ENCODE measurements around the gene KCNN2. TPM values are rescaled to one million over a fixed set of nuclear protein-coding genes. Genes with fewer than 3 reads are reported as not detected.

Gene KCNN2
- polyA plus RNA-seq, 4 donors = 0.18 to 0.19 TPM; not detected in 2

GRCh38 chr5:114393159-114393558, 31.3 kb downstream of the KCNN2 start:
- H3K27ac ChIP-seq (ENCODE audit: low read depth in 1 of 3, low read length in 2 of 3) = no peak overlapping the region
- FAIRE-seq = no peak
- H3K4me1 ChIP-seq (ENCODE audit: control insufficient read depth in 3 of 3, insufficient read depth in 2 of 3, low read depth in 1 of 3, low read length in 2 of 3) = no peaks in the 10 kb centered on the region
- 19 to 50% (median 29%) methylated on average over 1 of the region's 1 CpG for WGBS, 3 donors
- H3K27me3 ChIP-seq (ENCODE audit: control insufficient read depth in 3 of 3, insufficient read depth in 3 of 3, low read length in 3 of 3) = no peaks in the 10 kb centered on the region
- no peak for DNase-seq
- no peak overlapping the region for H3K4me3 ChIP-seq (ENCODE audit: low read depth in 1 of 3, low read length in 3 of 3)
- no peaks in the 10 kb centered on the region for H3K36me3 ChIP-seq (ENCODE audit: control insufficient read depth in 3 of 3, insufficient read depth in 2 of 3, low read depth in 1 of 3, low read length in 3 of 3)
- H3K9me3 ChIP-seq (ENCODE audit: control insufficient read depth in 2 of 2, insufficient read depth in 1 of 2, low read depth in 1 of 2, low read length in 1 of 2) = no peaks in the 10 kb centered on the region

GRCh38 chr5:114402206-114402605, 40.3 kb downstream of the KCNN2 start:
- H3K4me3 ChIP-seq (ENCODE audit: low read depth in 1 of 3, low read length in 3 of 3) = no peak overlapping the region
- H3K27me3 ChIP-seq (ENCODE audit: control insufficient read depth in 3 of 3, insufficient read depth in 3 of 3, low read length in 3 of 3) = no peaks in the 10 kb centered on the region
- FAIRE-seq = no peak
- no peaks in the 10 kb centered on the region for H3K4me1 ChIP-seq (ENCODE audit: control insufficient read depth in 3 of 3, insufficient read depth in 2 of 3, low read depth in 1 of 3, low read length in 2 of 3)
- no peaks in the 10 kb centered on the region for H3K36me3 ChIP-seq (ENCODE audit: control insufficient read depth in 3 of 3, insufficient read depth in 2 of 3, low read depth in 1 of 3, low read length in 3 of 3)
- H3K27ac ChIP-seq (ENCODE audit: low read depth in 1 of 3, low read length in 2 of 3) = no peak overlapping the region
- DNase-seq = no peak
- no peaks in the 10 kb centered on the region for H3K9me3 ChIP-seq (ENCODE audit: control insufficient read depth in 2 of 2, insufficient read depth in 1 of 2, low read depth in 1 of 2, low read length in 1 of 2)
- 47 to 61% (median 50%) methylated on average over 1 of the region's 1 CpG for WGBS, 3 donors

DNA sequence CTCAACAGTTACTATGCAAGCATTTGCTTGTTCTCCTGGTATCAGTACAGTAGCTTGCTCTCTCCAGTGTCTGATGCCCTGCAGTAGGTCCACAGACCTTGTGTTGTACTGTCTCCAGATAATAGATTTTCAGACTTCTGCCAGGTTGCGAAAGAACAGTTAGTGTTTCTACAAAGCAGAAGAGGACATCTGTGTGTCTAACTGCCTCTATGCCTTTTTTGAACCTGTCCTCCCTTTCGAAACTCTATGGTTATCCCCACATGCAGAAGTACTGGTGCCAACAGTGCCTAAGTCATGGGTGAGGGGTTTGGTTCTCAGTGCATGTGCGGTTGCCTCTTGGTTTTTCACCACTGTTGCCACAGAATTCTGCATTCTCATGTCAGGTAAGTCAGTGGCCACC, 45.9 kb downstream of the KCNN2 start:
- Histone ChIP-seq H3K4me3 (ENCODE audit: low read depth in 1 of 3, low read length in 3 of 3) (no peak overlapping the region), H3K9me3 (ENCODE audit: control insufficient read depth in 2 of 2, insufficient read depth in 1 of 2, low read depth in 1 of 2, low read length in 1 of 2) (no peaks in the 10 kb centered on the region), H3K27me3 (ENCODE audit: control insufficient read depth in 3 of 3, insufficient read depth in 3 of 3, low read length in 3 of 3) (no peaks in the 10 kb centered on the region), H3K4me1 (ENCODE audit: control insufficient read depth in 3 of 3, insufficient read depth in 2 of 3, low read depth in 1 of 3, low read length in 2 of 3) (no peaks in the 10 kb centered on the region), H3K36me3 (ENCODE audit: control insufficient read depth in 3 of 3, insufficient read depth in 2 of 3, low read depth in 1 of 3, low read length in 3 of 3) (no peaks in the 10 kb centered on the region), H3K27ac (ENCODE audit: low read depth in 1 of 3, low read length in 2 of 3) (no peak overlapping the region)
- WGBS, 3 donors = 69 to 91% (median 87%) methylated on average over 3 of the region's 3 CpGs
- DNase-seq (no peak), FAIRE-seq (no peak)

GRCh38 chr5:114408847-114409246, 47.0 kb downstream of the KCNN2 start:
- Histone ChIP-seq H3K36me3 (ENCODE audit: control insufficient read depth in 3 of 3, insufficient read depth in 2 of 3, low read depth in 1 of 3, low read length in 3 of 3) (no peaks in the 10 kb centered on the region), H3K27me3 (ENCODE audit: control insufficient read depth in 3 of 3, insufficient read depth in 3 of 3, low read length in 3 of 3) (no peaks in the 10 kb centered on the region), H3K4me3 (ENCODE audit: low read depth in 1 of 3, low read length in 3 of 3) (no peak overlapping the region), H3K27ac (ENCODE audit: low read depth in 1 of 3, low read length in 2 of 3) (no peak overlapping the region), H3K9me3 (ENCODE audit: control insufficient read depth in 2 of 2, insufficient read depth in 1 of 2, low read depth in 1 of 2, low read length in 1 of 2) (no peaks in the 10 kb centered on the region), H3K4me1 (ENCODE audit: control insufficient read depth in 3 of 3, insufficient read depth in 2 of 3, low read depth in 1 of 3, low read length in 2 of 3) (no peaks in the 10 kb centered on the region)
- WGBS, 3 donors = 81 to 89% (median 81%) methylated on average over 3 of the region's 3 CpGs
- DNase-seq (no peak), FAIRE-seq (no peak)

GRCh38 chr5:114411380-114411931, 49.6 kb downstream of the KCNN2 start:
- Histone ChIP-seq H3K4me3 (ENCODE audit: low read depth in 1 of 3, low read length in 3 of 3) (no peak overlapping the region), H3K4me1 (ENCODE audit: control insufficient read depth in 3 of 3, insufficient read depth in 2 of 3, low read depth in 1 of 3, low read length in 2 of 3) (no peaks in the 10 kb centered on the region), H3K9me3 (ENCODE audit: control insufficient read depth in 2 of 2, insufficient read depth in 1 of 2, low read depth in 1 of 2, low read length in 1 of 2) (no peaks in the 10 kb centered on the region), H3K36me3 (ENCODE audit: control insufficient read depth in 3 of 3, insufficient read depth in 2 of 3, low read depth in 1 of 3, low read length in 3 of 3) (no peaks in the 10 kb centered on the region), H3K27me3 (ENCODE audit: control insufficient read depth in 3 of 3, insufficient read depth in 3 of 3, low read length in 3 of 3) (no peaks in the 10 kb centered on the region), H3K27ac (ENCODE audit: low read depth in 1 of 3, low read length in 2 of 3) (no peak overlapping the region)
- FAIRE-seq (no peak), DNase-seq (peak in 1 of 2 donors; percentile 2)
- 43 to 77% (median 56%) methylated on average over 2 to 3 of the region's 3 CpGs for WGBS, 3 donors

DNA sequence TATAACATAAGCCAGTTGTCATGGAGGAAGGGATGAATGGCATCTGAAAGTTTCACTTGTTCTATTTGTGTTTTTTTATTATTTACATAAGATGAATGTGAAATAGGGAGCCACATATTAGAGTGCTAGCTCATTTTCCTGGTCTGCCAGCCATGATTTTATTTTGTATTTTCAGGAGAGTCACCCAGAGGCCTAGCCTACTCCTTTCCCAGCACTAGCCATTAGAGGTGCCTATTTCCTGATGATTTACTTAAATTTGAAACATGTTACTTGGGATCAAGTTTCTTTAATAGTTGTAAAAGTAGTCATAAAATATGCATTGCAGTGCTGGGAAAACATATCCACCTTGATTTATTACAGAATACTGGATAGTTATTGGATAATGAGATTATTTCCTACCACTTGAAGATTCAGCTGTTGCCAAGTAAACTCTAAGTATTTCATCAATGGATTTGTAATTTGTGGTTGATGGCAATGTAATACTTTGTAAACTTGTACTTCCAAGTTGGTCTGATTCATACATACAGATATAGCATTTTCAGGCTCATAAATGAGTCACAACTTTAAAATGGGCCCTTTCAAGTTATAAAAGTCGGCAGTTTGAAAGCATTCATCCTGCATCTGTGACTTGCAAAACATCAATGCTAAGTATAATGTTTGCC, 50.8 kb downstream of the KCNN2 start:
- FAIRE-seq = no peak
- H3K4me1 ChIP-seq (ENCODE audit: control insufficient read depth in 3 of 3, insufficient read depth in 2 of 3, low read depth in 1 of 3, low read length in 2 of 3) = no peaks in the 10 kb centered on the region
- no peak overlapping the region for H3K4me3 ChIP-seq (ENCODE audit: low read depth in 1 of 3, low read length in 3 of 3)
- H3K27me3 ChIP-seq (ENCODE audit: control insufficient read depth in 3 of 3, insufficient read depth in 3 of 3, low read length in 3 of 3) = no peaks in the 10 kb centered on the region
- DNase-seq = no peak
- no peaks in the 10 kb centered on the region for H3K36me3 ChIP-seq (ENCODE audit: control insufficient read depth in 3 of 3, insufficient read depth in 2 of 3, low read depth in 1 of 3, low read length in 3 of 3)
- H3K27ac ChIP-seq (ENCODE audit: low read depth in 1 of 3, low read length in 2 of 3) = no peak overlapping the region
- WGBS, 3 donors = 17 to 49% (median 48%) methylated on average over 1 of the region's 1 CpG
- no peaks in the 10 kb centered on the region for H3K9me3 ChIP-seq (ENCODE audit: control insufficient read depth in 2 of 2, insufficient read depth in 1 of 2, low read depth in 1 of 2, low read length in 1 of 2)

DNA sequence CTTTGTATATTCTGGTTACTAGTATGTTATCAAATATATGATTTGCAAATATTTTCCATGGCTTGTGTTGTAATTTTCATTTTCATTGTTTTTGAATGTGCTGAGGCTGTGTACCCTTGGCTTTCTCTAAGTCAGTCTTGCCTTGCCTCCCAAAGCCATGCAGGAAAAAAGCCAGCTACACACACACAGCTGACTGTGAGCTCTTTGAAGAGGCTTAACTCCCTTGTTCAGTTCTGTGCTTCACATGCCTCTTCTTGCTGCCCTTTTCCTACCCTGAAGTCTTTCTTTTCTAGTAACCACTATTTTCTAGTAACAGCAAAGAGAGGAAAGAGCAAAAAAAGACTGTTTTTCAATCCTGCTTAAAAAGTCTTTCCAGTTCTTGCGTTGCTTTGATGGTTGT, 53.9 kb downstream of the KCNN2 start:
- H3K27ac ChIP-seq (ENCODE audit: low read depth in 1 of 3, low read length in 2 of 3) = no peak overlapping the region
- no peak overlapping the region for H3K4me3 ChIP-seq (ENCODE audit: low read depth in 1 of 3, low read length in 3 of 3)
- H3K36me3 ChIP-seq (ENCODE audit: control insufficient read depth in 3 of 3, insufficient read depth in 2 of 3, low read depth in 1 of 3, low read length in 3 of 3) = no peaks in the 10 kb centered on the region
- DNase-seq (no peak), FAIRE-seq (no peak)
- H3K27me3 ChIP-seq (ENCODE audit: control insufficient read depth in 3 of 3, insufficient read depth in 3 of 3, low read length in 3 of 3) = no peaks in the 10 kb centered on the region
- H3K4me1 ChIP-seq (ENCODE audit: control insufficient read depth in 3 of 3, insufficient read depth in 2 of 3, low read depth in 1 of 3, low read length in 2 of 3) = no peaks in the 10 kb centered on the region
- H3K9me3 ChIP-seq (ENCODE audit: control insufficient read depth in 2 of 2, insufficient read depth in 1 of 2, low read depth in 1 of 2, low read length in 1 of 2) = no peaks in the 10 kb centered on the region
- WGBS, 3 donors = 76 to 91% (median 80%) methylated on average over 1 of the region's 1 CpG

GRCh38 chr5:114416254-114416653, 54.4 kb downstream of the KCNN2 start:
- Histone ChIP-seq H3K27ac (ENCODE audit: low read depth in 1 of 3, low read length in 2 of 3) (no peak overlapping the region), H3K9me3 (ENCODE audit: control insufficient read depth in 2 of 2, insufficient read depth in 1 of 2, low read depth in 1 of 2, low read length in 1 of 2) (no peaks in the 10 kb centered on the region), H3K27me3 (ENCODE audit: control insufficient read depth in 3 of 3, insufficient read depth in 3 of 3, low read length in 3 of 3) (no peaks in the 10 kb centered on the region), H3K4me3 (ENCODE audit: low read depth in 1 of 3, low read length in 3 of 3) (no peak overlapping the region), H3K36me3 (ENCODE audit: control insufficient read depth in 3 of 3, insufficient read depth in 2 of 3, low read depth in 1 of 3, low read length in 3 of 3) (no peaks in the 10 kb centered on the region), H3K4me1 (ENCODE audit: control insufficient read depth in 3 of 3, insufficient read depth in 2 of 3, low read depth in 1 of 3, low read length in 2 of 3) (no peaks in the 10 kb centered on the region)
- 65 to 73% (median 66%) methylated on average over 4 of the region's 4 CpGs for WGBS, 3 donors
- FAIRE-seq = no peak
- no peak for DNase-seq

DNA sequence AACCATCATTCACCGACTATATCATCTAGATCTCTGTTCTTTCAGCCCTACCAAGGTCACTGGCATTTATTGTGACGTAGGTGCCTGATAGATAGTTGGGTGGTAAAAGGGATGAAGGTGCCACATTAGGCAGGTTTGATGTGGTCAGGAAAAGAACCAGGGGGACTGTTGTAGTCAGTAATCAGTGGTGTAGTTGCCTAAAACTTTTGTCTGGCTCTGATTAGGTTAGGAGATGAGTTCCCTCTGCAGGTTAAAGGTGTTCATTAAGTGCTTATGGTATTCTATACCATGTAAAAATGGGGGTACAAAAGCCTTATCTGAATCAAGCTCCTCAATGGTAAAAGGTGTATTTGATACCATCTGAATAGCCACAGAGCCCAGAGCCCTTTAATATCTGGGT, 55.6 kb downstream of the KCNN2 start:
- Histone ChIP-seq H3K27me3 (ENCODE audit: control insufficient read depth in 3 of 3, insufficient read depth in 3 of 3, low read length in 3 of 3) (no peaks in the 10 kb centered on the region), H3K4me1 (ENCODE audit: control insufficient read depth in 3 of 3, insufficient read depth in 2 of 3, low read depth in 1 of 3, low read length in 2 of 3) (no peaks in the 10 kb centered on the region), H3K4me3 (ENCODE audit: low read depth in 1 of 3, low read length in 3 of 3) (no peak overlapping the region), H3K9me3 (ENCODE audit: control insufficient read depth in 2 of 2, insufficient read depth in 1 of 2, low read depth in 1 of 2, low read length in 1 of 2) (no peaks in the 10 kb centered on the region), H3K36me3 (ENCODE audit: control insufficient read depth in 3 of 3, insufficient read depth in 2 of 3, low read depth in 1 of 3, low read length in 3 of 3) (no peaks in the 10 kb centered on the region), H3K27ac (ENCODE audit: low read depth in 1 of 3, low read length in 2 of 3) (no peak overlapping the region)
- DNase-seq (no peak), FAIRE-seq (no peak)
- WGBS, 3 donors = 51 to 65% (median 61%) methylated on average over 2 of the region's 2 CpGs

Measured in small intestine (tissue), 7 donors.